ENCODE data around the gene KNCN.

DNA sequence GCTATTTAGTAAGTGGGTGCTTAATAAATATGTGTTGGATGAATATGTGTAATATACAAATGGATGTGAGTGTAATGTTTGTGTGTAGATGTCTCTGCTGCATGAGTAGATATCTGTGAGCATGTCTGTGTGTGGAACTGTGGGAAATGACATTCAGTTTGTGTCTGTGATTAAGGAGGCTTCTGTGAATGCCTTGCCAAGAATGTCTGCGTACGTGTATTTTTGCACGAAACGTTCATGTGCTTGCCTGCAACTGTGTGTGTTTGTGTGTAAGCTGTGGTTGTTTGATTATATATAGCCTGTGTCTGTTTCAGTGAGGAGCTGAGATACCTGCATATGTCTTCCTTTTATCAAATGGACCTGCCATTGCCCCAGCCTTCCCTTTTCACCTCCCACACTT, 48.0 kb downstream of the KNCN start:
- TF ChIP-seq, protein P1, sequence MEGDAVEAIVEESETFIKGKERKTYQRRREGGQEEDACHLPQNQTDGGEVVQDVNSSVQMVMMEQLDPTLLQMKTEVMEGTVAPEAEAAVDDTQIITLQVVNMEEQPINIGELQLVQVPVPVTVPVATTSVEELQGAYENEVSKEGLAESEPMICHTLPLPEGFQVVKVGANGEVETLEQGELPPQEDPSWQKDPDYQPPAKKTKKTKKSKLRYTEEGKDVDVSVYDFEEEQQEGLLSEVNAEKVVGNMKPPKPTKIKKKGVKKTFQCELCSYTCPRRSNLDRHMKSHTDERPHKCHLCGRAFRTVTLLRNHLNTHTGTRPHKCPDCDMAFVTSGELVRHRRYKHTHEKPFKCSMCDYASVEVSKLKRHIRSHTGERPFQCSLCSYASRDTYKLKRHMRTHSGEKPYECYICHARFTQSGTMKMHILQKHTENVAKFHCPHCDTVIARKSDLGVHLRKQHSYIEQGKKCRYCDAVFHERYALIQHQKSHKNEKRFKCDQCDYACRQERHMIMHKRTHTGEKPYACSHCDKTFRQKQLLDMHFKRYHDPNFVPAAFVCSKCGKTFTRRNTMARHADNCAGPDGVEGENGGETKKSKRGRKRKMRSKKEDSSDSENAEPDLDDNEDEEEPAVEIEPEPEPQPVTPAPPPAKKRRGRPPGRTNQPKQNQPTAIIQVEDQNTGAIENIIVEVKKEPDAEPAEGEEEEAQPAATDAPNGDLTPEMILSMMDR (IDR thresholded peaks at IDR 0.05), result no peak
- TF ChIP-seq POLR2A (IDR thresholded peaks at IDR 0.05), result no peak

Measured in breast epithelium (tissue), 3 donors.